ENCODE measurements around the gene ZNF730.

- no peak for TF ChIP-seq CTCF (IDR thresholded peaks at IDR 0.05)
- no peak for TF ChIP-seq POLR2A (IDR thresholded peaks at IDR 0.05)
Measured at GRCh38 chr19:23145617-23146415, 29.0 kb downstream of the ZNF730 start.

All from lower leg skin (tissue), 3 donors.